ENCODE results near the gene FAM83E. TPM values are rescaled to one million over a fixed set of nuclear protein-coding genes. Genes with fewer than 3 reads are reported as not detected.

Gene FAM83E
- total and polyA plus RNA-seq, 10 of the 15 experiments (the other 5 are each of a cell fraction or from before 2014, with no cell fraction given) = 0.14 to 2.5 (median 0.33) TPM; not detected in 4

DNA sequence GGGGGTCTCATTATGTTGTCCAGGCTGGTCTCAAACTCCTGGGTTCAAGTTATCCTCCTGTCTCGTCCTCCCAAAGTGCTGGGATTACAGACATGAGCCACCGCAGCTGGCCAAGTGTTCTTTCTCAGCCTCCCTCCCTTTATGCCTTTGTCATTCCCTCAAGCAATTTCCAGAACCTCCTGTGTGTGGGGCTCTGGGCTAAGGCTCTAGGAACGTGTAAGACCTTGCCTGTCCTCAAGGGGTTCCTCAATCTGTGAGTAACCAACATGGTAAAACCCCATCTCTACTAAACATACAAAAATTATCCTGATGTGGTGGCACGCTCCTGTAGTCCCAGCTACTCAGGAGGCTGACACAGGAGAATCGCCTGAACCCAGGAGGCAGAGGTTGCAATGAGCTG, 23.9 kb downstream of the FAM83E start:
- no TSS peak for BruUV-seq (replicated peaks)
- ChIA-PET SMC1A (ENCODE audit: uncharacterized antibody, unreplicated experiment) (interaction anchor here (1.0 kb wide), 1 partner anchor 16 kb away, joined by 3 read pairs; no protein-coding TSS in a partner anchor), POLR2A (no interaction called here), CTCF (interaction anchor here (0.9 to 3.4 kb wide), 5 partner anchors 17 to 324 kb away, joined by 3 to 24 read pairs (median 3); partner anchors contain the start of gene KDELR1), RAD21 (ENCODE audit: unreplicated experiment) (interaction anchor here (1.4 kb wide), 1 partner anchor 85 kb away, joined by 3 read pairs; no protein-coding TSS in a partner anchor)
- Histone ChIP-seq H3K4me1 (ENCODE audit: control insufficient read depth, insufficient read depth, low read length) (no peaks in the 10 kb centered on the region), H3K36me3 (ENCODE audit: control insufficient read depth in 2 of 2, insufficient read depth in 2 of 2, low read length in 1 of 2) (no peaks in the 10 kb centered on the region), H2AFZ (ENCODE audit: control insufficient read depth, low read depth, low read length) (no peak overlapping the region), H3K27me3 (replicated peaks in 1 of 2; ENCODE audit: control insufficient read depth in 2 of 2, insufficient read depth in 2 of 2, low read length in 1 of 2) (peaks cover 0 to 2% of the 10 kb centered on the region in 2 experiments; a peak in 1 of 4 replicates), H3K9ac (ENCODE audit: control insufficient read depth, insufficient read depth, low read length) (no peak overlapping the region), H3K79me2 (ENCODE audit: control insufficient read depth, insufficient read depth, low read length) (no peaks in the 10 kb centered on the region), H3K4me2 (ENCODE audit: control insufficient read depth, insufficient read depth) (no peak overlapping the region), H3K9me3 (replicated peaks; ENCODE audit: control insufficient read depth, insufficient read depth, low read length) (no peaks in the 10 kb centered on the region), H3K27ac (ENCODE audit: control insufficient read depth, insufficient read depth) (no peak overlapping the region), H3K4me3 (no peak overlapping the region), H4K20me1 (ENCODE audit: control insufficient read depth, insufficient read depth) (no peaks in the 10 kb centered on the region)
- no peak for TF ChIP-seq HDAC6 (IDR thresholded peaks at IDR 0.05; ENCODE audit: unreplicated experiment)
- TF ChIP-seq, protein P1, sequence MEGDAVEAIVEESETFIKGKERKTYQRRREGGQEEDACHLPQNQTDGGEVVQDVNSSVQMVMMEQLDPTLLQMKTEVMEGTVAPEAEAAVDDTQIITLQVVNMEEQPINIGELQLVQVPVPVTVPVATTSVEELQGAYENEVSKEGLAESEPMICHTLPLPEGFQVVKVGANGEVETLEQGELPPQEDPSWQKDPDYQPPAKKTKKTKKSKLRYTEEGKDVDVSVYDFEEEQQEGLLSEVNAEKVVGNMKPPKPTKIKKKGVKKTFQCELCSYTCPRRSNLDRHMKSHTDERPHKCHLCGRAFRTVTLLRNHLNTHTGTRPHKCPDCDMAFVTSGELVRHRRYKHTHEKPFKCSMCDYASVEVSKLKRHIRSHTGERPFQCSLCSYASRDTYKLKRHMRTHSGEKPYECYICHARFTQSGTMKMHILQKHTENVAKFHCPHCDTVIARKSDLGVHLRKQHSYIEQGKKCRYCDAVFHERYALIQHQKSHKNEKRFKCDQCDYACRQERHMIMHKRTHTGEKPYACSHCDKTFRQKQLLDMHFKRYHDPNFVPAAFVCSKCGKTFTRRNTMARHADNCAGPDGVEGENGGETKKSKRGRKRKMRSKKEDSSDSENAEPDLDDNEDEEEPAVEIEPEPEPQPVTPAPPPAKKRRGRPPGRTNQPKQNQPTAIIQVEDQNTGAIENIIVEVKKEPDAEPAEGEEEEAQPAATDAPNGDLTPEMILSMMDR (IDR thresholded peaks at IDR 0.05 in 2 of 3, conservative IDR thresholded peaks at IDR 0.05 in 1 of 3; ENCODE audit: control insufficient read depth in 2 of 3, extremely low read depth in 1 of 3, insufficient read depth in 1 of 3, low read depth in 3 of 3, low read length in 3 of 3) = peak in 2 of 3 experiments; percentile 4 to 8; a peak in 1 of 6 replicates
- FAIRE-seq (no peak), DNase-seq (ENCODE audit: low read depth, low spot score) (no peak), ATAC-seq (no peak)
- intact Hi-C loops (cut with micrococcal nuclease; ENCODE audit: unreplicated experiment) = no loop called here
- 32% methylated on average over 5 of the region's 5 CpGs for WGBS (ENCODE audit: insufficient coverage, insufficient replicate concordance, low lambda C conversion rate, missing lambda C conversion rate)
- in situ Hi-C loops (cut with MboI) = no loop called here

Data from GM12878 (cell line).